SK-N-MC (cell line): ENCODE data around the gene ABCD3.

Experiments used
- DNase-seq: peaks from one replicate; pipeline ENCODE4 v3.0.0-alpha.2; 2011; ENCODE audit warnings: low read depth, low spot score
- H3K27ac ChIP-seq: fragments of 200-600 bp; sonication (generic); 2 replicates; pipeline ENCODE4 v1.5.1; 2016; ENCODE audit warnings: mixed run types
- H3K36me3 ChIP-seq: fragments of 200-600 bp; sonication (generic); 2 replicates; pipeline ENCODE4 v1.6.1; 2017; ENCODE audit warnings: antibody characterized with exemption, low read length, mixed read lengths; ENCODE audit not compliant: insufficient read depth
- H3K4me3 ChIP-seq: fragments of 200-600 bp; sonication (generic); 2 replicates; pipeline ENCODE4 v1.5.1; 2016
- H3K9ac ChIP-seq: fragments of 200-600 bp; sonication (generic); 2 replicates; pipeline ENCODE4 v1.8.0; 2017; ENCODE audit warnings: mixed run types, mixed read lengths; ENCODE audit not compliant: insufficient read length
- H3K9me3 ChIP-seq: fragments of 200-600 bp; sonication (generic); 2 replicates; pipeline ENCODE4 v1.6.1; 2017; ENCODE audit warnings: low read depth, mild to moderate bottlenecking, antibody characterized with exemption, low read length, moderate library complexity, mixed read lengths
- EZH2 ChIP-seq: fragments of 200-600 bp; sonication (generic); IDR thresholded peaks from one replicate; pipeline ENCODE4 v1.6.1; 2017; ENCODE audit warnings: antibody characterized with exemption
- FOXP2 ChIP-seq: optimal IDR thresholded peaks from 2 replicates; pipeline ENCODE3; 2011; ENCODE audit warnings: mild to moderate bottlenecking, moderate library complexity; ENCODE audit not compliant: insufficient read depth; ENCODE audit errors: extremely low read length, control extremely low read depth
- POLR2AphosphoS5 ChIP-seq: IDR thresholded peaks from 2 replicates; pipeline ENCODE4 v1.6.1; 2012; ENCODE audit warnings: mild to moderate bottlenecking, low read depth, low read length, borderline replicate concordance

Gene ABCD3

DNA sequence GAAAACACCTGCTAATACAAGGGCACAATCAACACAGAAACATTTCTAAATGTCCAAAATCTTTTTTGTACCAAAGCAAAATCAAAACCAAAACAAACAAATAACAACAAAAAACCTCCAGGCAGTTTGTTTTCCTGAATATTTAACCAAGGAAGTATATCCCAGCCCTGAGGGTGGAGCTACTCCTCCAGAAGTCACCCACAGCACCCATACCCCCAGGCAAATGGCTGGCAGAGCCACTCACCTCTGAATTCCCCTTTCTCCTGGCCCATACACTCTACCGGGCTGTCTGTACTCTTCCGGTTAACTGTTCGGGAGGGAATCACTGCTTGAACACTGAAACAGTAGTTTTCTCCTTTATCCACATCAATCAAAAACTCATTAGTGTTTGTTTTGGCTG is 113.9 kb downstream of the ABCD3 start:
- TF ChIP-seq POLR2AphosphoS5, result no peak
- TF ChIP-seq FOXP2, result no peak
- no peak for TF ChIP-seq EZH2
- Histone ChIP-seq H3K9ac (no peak overlapping the region), H3K9me3 (no peaks in the 10 kb centered on the region), H3K27ac (no peak overlapping the region), H3K4me3 (no peak overlapping the region), H3K36me3 (peaks cover 60% of the 10 kb centered on the region)
- no peak for DNase-seq

DNA sequence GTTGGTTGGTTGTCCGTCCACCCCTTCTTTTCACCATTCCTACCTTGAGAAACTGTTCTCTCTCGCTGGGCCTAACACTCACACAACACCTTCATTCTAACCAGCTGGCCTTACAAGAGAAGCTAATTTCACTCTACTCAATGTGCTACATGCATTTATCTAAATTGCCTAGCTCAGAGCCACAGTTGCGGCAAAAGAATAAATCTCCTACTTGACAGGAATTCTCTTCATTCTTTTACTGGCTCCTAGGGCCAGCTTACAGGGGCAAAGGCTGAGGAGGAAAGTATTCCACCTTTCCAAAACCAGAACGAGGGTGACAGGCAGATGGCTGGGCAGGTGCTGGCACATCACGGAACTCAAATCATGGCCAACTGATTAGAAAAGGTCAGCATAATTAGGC is 116.9 kb downstream of the ABCD3 start:
- TF ChIP-seq EZH2, result no peak
- no peak for TF ChIP-seq FOXP2
- no peak for TF ChIP-seq POLR2AphosphoS5
- DNase-seq, result no peak
- Histone ChIP-seq H3K4me3 (no peak overlapping the region), H3K36me3 (peaks cover 66% of the 10 kb centered on the region), H3K27ac (no peak overlapping the region), H3K9me3 (no peaks in the 10 kb centered on the region), H3K9ac (no peak overlapping the region)

DNA sequence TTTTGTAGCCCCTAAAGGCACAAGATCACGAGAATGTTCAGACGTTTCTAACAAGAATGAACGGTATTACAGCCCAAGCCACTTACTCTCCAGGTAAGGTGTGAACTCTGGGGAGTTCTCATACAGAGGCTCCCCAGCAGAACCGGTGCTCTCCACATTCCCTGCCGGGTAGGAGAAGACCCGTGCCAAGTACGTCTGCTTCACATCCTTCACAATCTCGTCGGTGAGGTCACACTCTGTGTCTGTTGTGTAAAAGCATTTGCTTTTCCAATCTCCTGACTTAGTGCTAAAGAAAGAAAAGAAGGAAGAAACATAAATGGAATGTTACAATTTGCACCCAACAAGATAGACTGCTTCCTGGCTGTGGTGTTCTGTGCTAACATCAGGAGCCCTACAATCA is 117.7 kb downstream of the ABCD3 start:
- Histone ChIP-seq H3K9ac (no peak overlapping the region), H3K9me3 (no peaks in the 10 kb centered on the region), H3K4me3 (no peak overlapping the region), H3K36me3 (peaks cover 58% of the 10 kb centered on the region), H3K27ac (no peak overlapping the region)
- no peak for TF ChIP-seq POLR2AphosphoS5
- no peak for TF ChIP-seq FOXP2
- TF ChIP-seq EZH2, result no peak
- DNase-seq, result no peak

DNA sequence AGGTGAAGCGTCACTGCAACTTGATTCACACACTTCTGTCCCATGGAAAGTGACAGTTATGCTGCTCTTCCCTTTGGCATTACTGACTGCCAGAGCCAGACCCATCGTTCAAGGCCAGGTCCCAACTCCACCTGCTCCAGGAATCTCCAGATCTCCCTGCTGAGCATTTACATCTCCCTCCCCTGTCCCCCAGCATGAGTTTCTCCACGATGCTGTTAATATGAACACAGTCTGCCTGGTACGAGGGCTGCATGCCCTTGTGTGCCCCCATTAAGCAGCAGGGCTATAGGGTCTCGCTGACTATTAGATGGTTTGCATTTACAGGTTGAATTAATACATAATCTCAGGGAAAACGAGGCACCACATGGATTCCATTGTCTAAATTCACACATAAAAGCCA is 119.1 kb downstream of the ABCD3 start:
- Histone ChIP-seq H3K27ac (no peak overlapping the region), H3K36me3 (peaks cover 48% of the 10 kb centered on the region), H3K4me3 (no peak overlapping the region), H3K9me3 (no peaks in the 10 kb centered on the region), H3K9ac (no peak overlapping the region)
- no peak for DNase-seq
- TF ChIP-seq FOXP2 (no peak), POLR2AphosphoS5 (no peak), EZH2 (no peak)

DNA sequence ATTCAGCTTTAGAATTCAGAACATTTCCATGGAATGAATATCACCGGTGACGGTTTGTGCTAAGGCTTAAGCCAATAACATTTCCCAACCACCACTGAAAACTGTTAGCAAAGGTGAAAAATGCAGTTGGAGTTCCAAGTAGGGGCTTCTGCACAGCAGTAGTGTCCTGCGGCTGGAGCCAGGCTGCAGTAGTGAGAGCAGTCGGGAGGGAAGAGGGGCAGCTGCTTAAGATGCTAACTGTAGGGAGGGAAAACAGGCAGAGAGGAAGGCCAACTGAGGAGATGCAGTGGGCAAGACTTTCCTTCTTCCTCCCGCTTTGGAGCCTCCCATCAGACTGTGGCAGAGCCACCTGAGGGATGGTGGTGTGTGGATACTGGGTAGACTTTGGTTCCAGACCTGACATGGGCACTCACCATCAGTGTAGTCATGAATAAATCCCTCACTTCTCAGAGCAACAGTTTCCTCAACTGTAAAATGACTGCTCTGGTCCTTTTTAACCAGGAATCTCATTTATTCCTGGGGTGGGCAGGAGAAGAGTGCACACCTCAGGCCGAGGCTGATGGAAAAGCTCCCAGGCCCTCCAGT is 120.1 kb downstream of the ABCD3 start:
- no peak for DNase-seq
- Histone ChIP-seq H3K9ac (no peak overlapping the region), H3K36me3 (peaks cover 38% of the 10 kb centered on the region), H3K9me3 (no peaks in the 10 kb centered on the region), H3K27ac (no peak overlapping the region), H3K4me3 (peak overlapping the region; percentile 89; the same call in 1 of the 2 replicates)
- no peak for TF ChIP-seq POLR2AphosphoS5
- TF ChIP-seq FOXP2, result no peak
- no peak for TF ChIP-seq EZH2

DNA sequence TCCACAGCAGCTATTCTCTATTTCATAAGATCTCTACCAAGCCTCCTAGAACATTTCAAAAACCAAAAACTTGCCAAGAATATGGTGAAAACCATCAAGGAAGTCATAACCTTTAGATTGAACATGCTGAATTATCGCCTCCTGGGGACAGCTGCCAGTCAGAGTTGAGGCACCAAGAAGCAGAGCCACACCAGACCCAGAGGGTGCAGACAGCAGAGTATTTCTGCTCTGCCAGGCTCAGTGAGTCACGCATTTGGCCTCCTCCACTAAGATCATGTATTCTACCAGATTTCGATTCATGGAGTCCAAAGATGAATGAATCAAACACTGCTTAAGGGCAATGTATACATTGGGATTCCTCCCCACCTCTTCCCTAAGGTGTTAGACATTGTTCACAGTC is 121.3 kb downstream of the ABCD3 start:
- Histone ChIP-seq H3K4me3 (peak overlapping the region; percentile 89), H3K27ac (no peak overlapping the region)
- TF ChIP-seq EZH2, result no peak
- TF ChIP-seq POLR2AphosphoS5, result no peak
- TF ChIP-seq FOXP2, result no peak

DNA sequence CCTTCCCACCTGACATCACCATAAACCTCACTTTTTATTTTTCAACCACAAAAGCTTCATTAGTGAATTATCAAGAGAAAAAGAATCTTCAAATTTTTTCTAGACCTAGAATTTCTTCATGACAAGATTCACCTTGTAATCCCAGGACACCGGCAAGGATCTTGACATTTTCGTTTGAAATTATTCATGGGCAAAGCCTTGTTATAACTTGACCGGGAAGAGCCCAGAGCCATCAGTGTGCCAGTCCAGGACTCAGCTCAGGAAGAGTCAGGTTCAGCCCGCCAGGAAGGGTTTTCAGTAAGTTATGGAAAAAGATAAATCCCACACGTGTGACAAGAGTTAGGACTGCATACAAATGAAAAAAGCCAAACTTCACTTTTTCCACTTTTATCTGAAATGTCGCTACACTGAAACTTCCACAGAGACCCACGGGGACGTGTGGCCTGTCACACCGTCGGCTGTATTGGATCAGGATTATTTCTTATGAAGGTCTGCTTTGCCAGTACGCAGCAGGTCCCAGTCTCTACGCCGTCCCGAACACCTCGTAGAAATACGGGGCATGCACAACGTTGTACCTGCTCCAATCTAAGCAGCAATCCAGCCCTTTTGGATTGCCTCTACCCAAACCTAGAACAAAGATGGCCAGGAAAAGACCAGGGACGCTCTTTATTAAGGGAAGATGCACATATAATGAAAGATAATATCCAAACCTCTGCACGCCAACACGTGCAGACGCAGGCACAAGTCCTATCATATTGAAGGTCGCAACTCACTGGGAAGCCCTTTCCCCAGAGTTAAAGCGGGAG is 122.5 kb downstream of the ABCD3 start:
- Histone ChIP-seq H3K9me3 (no peaks in the 10 kb centered on the region), H3K27ac (no peak overlapping the region), H3K9ac (peak overlapping the region; percentile 72), H3K4me3 (peak overlapping the region; percentile 89), H3K36me3 (peaks cover 23% of the 10 kb centered on the region)
- no peak for TF ChIP-seq EZH2
- no peak for TF ChIP-seq POLR2AphosphoS5
- no peak for DNase-seq

More for the DNA sequence above, 121.3 kb downstream of the ABCD3 start:
- no peak for DNase-seq
- H3K9me3 ChIP-seq, result no peaks in the 10 kb centered on the region
- H3K9ac ChIP-seq, result no peak overlapping the region
- H3K36me3 ChIP-seq, result peaks cover 34% of the 10 kb centered on the region

DNA sequence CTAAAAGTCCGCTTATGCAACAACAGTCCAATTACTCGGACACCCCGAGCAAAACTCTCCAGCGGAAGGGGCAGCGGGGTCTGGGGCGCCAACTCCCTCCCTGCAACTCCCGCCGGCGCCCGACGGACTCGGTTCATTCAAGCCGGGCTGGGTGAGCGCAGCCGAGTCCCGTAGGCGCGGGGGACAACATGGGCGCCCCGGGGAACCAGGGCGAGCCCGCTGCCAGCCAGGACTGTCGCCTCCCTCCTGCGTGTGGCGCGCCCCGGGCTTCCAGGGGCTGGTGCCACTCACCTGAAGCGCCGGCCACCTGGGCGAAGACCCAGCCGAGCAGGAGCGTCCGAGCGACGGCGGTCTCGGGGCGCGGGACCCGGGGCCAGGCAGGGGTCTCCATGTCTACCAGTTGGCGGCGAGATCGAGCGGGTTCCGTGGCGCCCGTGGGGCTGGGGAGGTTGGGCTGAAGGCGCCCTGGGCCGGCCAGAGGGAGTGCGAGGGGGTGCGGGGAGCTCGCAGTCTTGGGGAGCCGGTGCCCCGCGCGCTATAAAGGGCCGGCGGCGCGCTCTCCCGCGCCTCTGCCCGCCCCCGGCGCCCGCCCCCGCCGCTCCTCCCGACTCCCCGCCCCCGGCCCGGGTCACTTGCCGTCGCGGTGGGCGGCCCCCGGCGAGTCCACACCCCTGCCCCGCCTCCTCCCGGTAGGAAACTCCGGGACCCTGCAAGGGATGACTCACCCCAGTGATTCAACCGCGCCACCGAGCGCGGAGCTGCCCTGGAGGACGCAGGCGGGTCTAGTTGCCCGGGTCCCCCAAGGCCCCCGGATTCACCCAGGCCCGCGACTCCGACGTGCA is 123.3 kb downstream of the ABCD3 start, which contains the start of gene F3:
TSS of gene F3 (minus strand) at position 514 of the 842 bp plus-strand sequence. CDS start at position 391, 123 bp downstream.
- H3K4me3 ChIP-seq, result peak within 1 kb of the TSS; percentile 89
- 0 out of 2 replicates have a peak within 1 kb of the TSS, but pooled peaks have one; percentile 19 for H3K27ac ChIP-seq
- no peaks in the 10 kb centered on the region for H3K9me3 ChIP-seq
- TF ChIP-seq POLR2AphosphoS5 (peak; percentile 82), EZH2 (no peak)
- H3K9ac ChIP-seq, result peak within 1 kb of the TSS; percentile 72
- peaks cover 16% of the 10 kb centered on the region for H3K36me3 ChIP-seq
- DNase-seq, result no peak
